AG04449 (cell line): ENCODE results near the gene NDST4.

ENCODE experiments used
- CTCF ChIA-PET: fragments of 350-600 bp; formaldehyde crosslinking; extraction: SDS; loops from one replicate; lab custom pipeline; 2021; ENCODE audit warnings: antibody characterized with exemption; lab: Yijun Ruan, JAX
- POLR2A ChIA-PET: fragments of 400-600, 350-600 bp; formaldehyde crosslinking; extraction: SDS; loops from one replicate; lab custom pipeline; 2020; ENCODE audit warnings: antibody characterized with exemption, inconsistent platforms; lab: Yijun Ruan, JAX
- DNase-seq: peaks from one replicate; pipeline ENCODE4 v3.0.0-alpha.2; 2010; ENCODE audit warnings: low read depth, low spot score
- H3K4me3 ChIP-seq: 2 replicates; pipeline ENCODE4 v1.5.1; 2011; ENCODE audit warnings: low read depth, mild to moderate bottlenecking, control low read depth, low read length
- CTCF ChIP-seq: IDR thresholded peaks from one replicate; pipeline ENCODE4 v1.5.1; 2011; ENCODE audit warnings: mild to moderate bottlenecking, moderate library complexity, low read length, control low read depth, inconsistent platforms; ENCODE audit not compliant: insufficient read depth; ENCODE audit errors: missing control alignments

Gene NDST4

GRCh38 chr4:114907568-114907967 lies 205.9 kb downstream of the NDST4 start:
- DNase-seq, result no peak
- CTCF ChIA-PET, result no interaction called here

GRCh38 chr4:114905017-114905416 lies 208.4 kb downstream of the NDST4 start:
- TF ChIP-seq CTCF, result no peak
- ChIA-PET CTCF (no interaction called here), POLR2A (no interaction called here)
- H3K4me3 ChIP-seq, result no peak overlapping the region
- no peak for DNase-seq

More at GRCh38 chr4:114907568-114907967, 205.9 kb downstream of the NDST4 start:
- H3K4me3 ChIP-seq, result no peak overlapping the region
- POLR2A ChIA-PET, result no interaction called here
- TF ChIP-seq CTCF, result no peak

GRCh38 chr4:114900934-114901333 lies 212.5 kb downstream of the NDST4 start:
- H3K4me3 ChIP-seq, result no peak overlapping the region
- ChIA-PET POLR2A (no interaction called here), CTCF (no interaction called here)
- TF ChIP-seq CTCF, result no peak
- no peak for DNase-seq

GRCh38 chr4:114890773-114891172 lies 222.6 kb downstream of the NDST4 start:
- no peak for TF ChIP-seq CTCF
- ChIA-PET CTCF (no interaction called here), POLR2A (no interaction called here)
- DNase-seq, result no peak
- H3K4me3 ChIP-seq, result no peak overlapping the region

- no peak for TF ChIP-seq CTCF
- no peak for DNase-seq
- ChIA-PET CTCF (no interaction called here), POLR2A (no interaction called here)
- no peak overlapping the region for H3K4me3 ChIP-seq
Measured at GRCh38 chr4:114886761-114887160, 226.7 kb downstream of the NDST4 start.

- H3K4me3 ChIP-seq, result no peak overlapping the region
- no peak for TF ChIP-seq CTCF
- ChIA-PET CTCF (no interaction called here), POLR2A (no interaction called here)
- no peak for DNase-seq
Measured at GRCh38 chr4:114883641-114884040, 229.8 kb downstream of the NDST4 start.
